GM21526 (cell line): ENCODE results near the gene SEC14L1.
"Not testable (repeated sequence)": the region's sequence is repeated elsewhere in the genome, so short reads cannot be mapped to it uniquely, and the experiment has no call there.

Experiments
- ATAC-seq: cut with Tn5 transposase; IDR thresholded peaks from one replicate; pipeline ENCODE4 v1.9.1; 2021; ENCODE audit warnings: moderate library complexity; ENCODE audit not compliant: unreplicated experiment, low FRiP score

SEC14L1 gene

DNA sequence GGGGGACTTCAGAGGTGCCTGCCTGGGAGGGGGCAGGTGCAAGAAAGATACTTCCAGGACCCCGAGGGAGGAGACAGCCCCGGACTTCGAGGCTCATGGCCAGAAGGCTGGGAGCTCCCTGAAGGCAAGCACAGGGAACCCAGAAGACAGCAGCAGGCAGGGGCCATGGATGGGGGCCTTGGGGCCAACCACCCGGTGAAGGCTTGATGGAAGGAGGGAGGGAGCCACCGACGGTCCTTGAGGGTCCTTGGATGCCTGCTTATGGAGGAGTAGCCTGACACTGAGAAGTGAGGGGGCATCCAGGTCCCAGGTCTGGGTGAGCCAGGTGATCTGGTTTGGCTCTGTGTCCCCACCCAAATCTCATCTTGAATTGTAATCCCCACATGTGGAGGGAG is 89.7 kb downstream of the SEC14L1 start:
- ATAC-seq, result no peak

DNA sequence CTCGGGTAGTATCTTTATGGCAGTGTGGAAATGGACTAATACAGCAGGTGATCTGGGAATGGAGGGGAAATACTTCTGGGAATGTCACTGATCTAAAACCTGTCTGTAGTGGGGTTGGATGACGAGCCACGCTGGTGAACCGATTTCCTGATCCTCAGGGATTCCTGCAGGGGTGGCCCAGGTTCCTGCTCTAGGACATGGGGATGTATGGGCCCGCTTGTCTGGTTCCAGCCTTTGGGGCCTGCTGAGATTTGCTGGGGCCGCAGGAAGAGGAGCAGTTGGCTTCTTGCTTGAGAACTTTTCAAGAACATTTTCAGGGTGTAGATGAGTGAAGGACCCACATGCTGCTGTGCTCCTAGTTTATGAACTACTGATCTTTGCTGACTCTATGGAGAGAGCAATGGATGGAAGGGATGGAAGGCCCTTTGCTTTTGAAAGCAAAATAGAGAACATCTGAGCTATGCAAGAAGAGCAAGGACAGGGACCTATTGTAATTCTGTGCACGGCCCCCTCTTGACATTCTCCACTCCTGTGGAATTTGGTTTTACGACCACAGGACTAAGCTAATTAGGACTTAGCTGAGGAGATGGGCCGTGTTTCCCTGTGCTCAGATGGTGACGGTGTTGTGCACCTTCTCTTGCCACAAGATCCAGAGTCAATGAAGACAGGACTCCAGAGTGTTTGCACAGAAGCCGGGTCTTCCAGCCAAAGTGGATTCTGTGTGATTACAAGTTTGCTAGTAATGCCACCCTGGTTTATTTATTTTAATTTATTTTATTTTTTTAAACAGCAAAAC is 90.5 kb downstream of the SEC14L1 start:
- ATAC-seq, result no peak

DNA sequence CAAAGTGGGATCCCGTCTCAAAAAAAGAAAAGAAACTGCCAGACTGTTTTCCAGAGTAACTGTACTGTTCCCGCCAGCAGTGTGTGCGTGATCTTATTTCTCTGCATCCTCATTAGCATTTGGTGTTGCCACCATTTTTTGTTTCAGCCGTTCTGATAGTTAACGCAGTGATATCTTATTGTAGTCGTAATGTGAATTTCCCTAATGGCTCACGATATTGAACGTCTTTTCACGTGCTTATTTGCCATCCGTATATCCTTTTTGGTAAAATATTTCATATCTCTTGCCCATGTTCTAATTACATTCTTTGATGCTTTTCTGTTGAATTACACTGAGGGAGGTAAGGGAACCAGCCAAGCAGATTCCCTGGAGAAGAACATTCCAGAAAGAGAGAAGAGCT is 92.4 kb downstream of the SEC14L1 start:
- ATAC-seq, result no peak

DNA sequence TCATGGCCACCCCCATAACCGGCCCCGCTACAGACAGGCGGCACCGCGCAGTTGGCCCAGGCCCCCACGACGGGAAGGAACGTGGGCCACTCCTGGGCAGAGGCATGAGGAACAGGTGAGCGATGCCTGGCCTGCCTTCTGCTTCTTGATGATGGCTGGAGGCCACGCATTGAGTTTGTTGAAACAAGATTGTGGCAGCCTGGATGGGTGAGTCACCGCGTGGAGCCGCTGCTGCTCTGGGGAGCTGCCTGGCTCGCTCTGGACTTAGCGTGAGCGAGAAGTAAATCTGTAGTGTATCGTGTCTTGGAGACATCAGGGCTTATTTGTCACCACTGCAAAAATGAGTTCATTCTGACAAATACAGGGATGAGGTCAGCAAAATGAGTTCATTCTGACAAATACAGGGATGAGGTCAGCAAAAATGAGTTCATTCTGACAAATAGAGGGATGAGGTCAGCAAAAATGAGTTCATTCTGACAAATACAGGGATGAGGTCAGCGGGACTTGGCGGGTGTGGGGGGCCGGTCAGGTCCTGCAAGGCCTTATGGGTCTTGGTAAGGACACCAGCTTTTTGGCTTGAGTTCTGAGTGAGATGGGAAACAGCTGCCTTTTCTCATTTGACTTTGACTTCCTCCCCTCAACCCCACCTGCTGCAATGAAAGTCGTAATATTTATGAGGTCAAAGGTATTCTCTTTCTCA is 93.0 kb downstream of the SEC14L1 start:
- ATAC-seq, result no peak

DNA sequence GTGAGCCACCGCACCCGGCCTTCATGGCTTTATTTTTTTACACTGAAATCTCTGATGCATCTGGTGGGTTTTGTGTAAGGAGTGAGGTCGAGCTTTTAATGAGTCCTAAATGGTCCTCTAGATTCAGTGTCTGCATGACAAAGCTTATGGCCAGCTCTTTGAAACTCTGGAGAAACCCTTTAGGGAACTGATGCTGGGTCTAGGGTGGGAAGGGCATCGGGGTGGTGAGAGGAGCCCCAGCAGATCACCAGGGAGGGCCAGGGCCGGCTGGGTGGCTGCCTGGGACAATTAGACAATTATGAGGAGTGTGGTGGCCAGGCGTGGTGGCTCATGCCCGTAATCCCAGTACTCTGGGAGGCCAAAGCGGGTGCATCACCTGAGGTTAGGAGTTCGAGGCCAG is 93.9 kb downstream of the SEC14L1 start:
- no peak for ATAC-seq

DNA sequence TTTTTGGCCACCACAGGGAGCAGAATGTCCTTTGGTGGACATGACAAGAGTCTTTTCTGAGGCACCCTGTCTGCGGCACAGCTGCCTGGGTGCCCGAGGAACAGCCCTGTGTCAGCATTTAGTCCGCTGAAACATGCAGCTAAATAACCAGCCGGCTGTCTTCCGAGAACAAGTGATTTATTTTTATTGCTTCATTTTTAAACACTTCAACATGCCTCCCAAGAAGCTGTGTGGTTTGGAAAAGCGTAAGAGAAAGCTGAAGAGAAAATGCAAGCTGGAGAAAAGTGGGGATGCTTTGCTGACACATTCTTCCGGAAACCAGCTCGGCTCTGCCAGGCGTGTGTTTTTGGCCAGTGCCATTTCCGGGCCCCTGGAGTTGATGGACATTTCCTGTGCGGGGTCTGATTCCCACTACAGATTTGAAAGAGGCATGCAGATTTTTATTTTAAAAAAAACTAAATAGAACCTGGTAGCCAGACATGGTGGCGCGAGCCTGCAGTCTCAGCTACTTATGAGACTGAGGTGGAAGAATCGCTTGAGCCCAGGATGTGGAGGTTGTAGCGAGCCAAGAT is 94.7 kb downstream of the SEC14L1 start:
- no peak for ATAC-seq

GRCh38 chr17:77237232-77238008 is 96.7 kb downstream of the SEC14L1 start:
- no peak for ATAC-seq

GRCh38 chr17:77240976-77241375 is 100.2 kb downstream of the SEC14L1 start:
- no peak for ATAC-seq

DNA sequence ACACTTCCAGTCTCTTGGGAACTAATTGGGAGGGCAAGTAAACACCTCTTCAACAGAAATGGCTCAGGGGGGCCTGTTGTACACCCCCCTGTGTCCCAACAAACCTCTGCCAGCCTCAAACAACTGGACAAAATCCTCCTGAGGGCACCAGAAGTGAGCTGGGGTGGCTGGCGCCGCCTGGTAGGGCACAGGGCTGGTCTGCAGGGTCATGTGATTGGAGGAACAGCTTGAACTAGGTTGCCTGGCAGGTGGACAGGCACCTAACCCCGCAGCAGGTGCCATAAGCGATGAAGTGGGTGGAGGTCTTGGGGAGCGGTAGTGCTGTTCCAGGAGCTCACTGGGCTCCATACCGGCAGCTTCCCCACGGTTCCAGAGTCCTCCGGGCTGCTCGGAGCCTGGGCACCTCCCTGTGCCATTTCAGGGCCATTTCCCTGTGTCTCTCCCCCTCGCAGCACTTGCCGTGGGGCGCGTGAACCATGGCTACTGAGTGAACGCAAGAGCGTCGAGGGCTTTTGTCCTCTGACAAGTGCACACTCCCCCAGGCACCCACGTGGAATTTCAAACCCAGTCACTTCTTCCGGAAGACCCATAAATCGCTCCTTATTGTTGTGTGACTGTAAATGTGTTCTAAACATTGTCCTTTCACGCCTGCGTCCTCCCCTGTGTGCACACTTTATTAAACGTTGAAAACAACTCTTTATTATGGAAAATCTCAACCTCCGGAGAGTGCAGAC is 101.5 kb downstream of the SEC14L1 start:
- no peak for ATAC-seq

DNA sequence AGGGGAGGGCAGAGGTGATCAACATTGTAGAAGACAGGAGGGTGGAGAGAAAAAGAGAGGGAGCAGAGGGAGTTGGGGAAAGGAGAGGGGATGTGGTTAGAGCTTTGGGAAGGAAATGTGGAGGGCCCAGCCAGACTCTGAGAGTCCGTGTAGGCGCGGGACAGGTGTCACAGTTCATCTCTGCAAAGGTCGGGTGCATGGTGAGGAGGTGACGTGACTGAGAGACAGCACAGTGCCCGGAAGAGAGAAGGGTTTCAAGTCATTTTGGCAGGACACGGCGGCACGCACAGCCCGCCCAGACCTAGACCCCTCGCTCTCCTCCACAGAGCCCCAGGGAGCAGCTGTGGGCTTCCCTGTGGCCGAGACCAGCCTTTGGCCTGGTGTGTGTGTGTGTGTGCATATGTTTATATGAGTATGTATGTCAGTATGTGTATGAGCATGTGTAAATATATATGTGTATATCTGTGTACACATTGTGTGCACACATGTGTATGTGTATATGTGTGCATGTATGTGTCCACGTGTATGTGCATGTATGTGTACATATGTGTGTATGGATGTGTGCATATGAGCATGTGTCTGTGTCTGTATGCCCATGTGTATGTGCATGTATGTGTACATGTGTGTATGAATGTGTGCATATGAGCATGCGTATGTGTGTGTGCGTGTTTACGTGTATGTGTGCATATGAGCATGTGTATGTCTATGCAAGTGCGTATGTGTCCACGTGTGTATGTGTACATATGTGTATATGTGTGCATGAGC is 104.6 kb downstream of the SEC14L1 start:
- peak; percentile 47 for ATAC-seq

GRCh38 chr17:77246110-77247047 is 105.6 kb downstream of the SEC14L1 start:
- peak; percentile 21 for ATAC-seq

GRCh38 chr17:77247048-77247541 is 106.3 kb downstream of the SEC14L1 start:
- peak; percentile 53 for ATAC-seq

DNA sequence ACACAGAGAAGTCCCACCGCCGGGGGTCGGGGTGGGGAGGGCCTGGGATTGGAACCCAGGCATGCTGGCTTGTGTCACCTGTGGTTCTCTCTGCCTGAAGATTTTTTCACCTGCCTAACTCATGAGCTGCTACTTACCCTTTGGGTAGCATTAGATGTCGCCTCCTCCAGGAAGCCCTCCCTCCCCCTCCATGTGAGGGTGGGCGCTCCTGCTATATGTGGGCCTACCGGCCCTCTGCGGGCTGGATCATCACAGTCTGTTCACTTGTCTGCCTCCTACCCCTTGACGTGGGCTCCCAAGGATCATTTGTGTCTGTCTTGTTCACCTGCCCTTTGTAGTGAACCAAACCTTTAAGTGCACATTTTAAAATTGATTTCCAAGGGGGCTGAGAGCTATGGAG is 106.8 kb downstream of the SEC14L1 start:
- ATAC-seq, result no peak

DNA sequence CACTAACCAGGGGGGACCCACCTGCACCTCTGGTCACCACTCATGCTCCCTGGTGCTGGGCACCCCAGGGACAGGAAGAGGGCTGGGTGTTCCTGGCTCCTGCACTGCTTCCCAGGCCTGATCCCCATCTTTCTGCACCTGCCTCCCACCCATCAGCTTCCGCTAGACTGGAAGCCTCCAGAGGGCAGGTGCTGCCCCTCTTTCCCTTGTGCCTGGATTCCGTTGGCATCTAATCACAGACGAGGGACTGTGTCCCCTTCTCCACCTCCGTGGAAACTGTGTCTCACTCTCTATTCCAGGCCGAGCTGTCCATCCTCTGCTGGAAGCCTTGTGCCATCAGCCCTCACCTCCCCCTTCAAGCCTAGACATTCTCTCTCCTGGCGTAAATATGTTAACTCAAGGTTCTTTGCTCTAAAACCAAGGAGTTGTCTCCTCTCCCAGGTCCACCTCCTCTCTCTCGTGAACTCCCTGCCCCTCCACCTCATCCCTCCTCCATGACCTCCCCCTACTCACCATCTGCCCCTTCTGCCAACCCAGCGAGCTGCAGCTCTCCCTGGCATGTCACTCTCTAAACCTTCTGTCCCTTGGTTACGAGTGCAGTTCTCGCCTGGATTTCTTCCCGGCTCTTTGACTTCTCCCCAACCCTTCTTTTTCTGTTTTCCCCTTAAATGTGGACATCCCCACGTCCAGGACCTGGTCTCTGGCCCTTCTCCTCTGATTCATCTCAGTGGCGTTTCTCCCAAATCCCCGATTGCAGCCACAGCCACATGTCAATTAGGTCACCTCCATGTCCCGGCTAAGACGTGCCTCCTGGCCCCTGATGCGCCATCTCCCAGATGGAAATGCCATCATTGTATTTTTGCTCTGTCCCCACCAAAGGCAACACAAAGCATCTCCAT is 107.7 kb downstream of the SEC14L1 start:
- ATAC-seq, result no peak

DNA sequence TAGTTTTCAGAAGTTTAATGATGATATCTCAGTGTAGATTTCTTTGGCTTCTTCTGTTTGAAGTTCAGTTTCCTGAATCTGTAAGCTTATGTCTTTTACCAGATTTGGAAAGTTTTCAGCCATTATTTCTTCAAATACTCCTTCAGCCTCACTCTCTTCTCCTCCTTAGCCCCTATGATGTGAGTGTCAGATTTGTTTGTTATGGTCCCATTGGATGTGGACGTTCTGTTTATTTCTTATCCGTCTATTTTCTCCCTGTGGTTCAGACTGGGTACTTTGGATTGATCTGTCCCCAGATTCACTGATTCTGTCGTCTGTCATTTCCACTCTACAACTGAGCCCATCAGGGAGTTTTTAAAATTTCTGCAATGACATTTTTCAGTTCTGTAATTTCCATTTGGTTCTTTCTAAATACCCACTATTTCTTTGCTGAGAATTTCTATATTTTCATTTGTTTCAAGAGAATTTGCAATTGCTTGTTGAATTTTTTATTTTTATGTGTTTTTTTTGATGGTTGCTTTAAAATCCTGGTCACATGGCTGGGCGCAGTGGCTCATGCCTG is 110.9 kb downstream of the SEC14L1 start:
- no peak for ATAC-seq

GRCh38 chr17:77252306-77252705 is 111.5 kb downstream of the SEC14L1 start:
- not testable (repeated sequence) for ATAC-seq

DNA sequence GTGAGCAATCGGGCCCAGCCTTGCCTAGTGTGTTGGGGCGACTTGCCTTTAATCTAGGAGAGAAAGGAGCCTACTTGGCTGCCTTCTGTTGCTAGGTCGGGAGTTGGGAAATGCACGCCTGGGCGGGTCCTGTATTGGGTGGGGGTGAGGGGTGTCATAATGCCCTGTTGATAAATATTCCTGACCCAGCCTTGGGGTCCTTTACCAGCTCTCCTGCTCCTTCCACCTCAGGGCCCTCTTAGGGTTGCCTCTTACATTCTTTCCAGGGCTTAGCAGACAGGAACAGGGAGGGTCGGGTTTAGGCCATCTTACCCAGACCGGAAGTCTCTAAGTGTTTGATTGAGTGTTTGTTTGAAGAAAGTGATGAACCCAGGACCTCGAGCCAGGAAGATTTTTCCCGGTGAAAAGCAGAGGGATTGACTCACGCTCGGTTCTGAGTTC is 112.9 kb downstream of the SEC14L1 start:
- no peak for ATAC-seq
